Measurements from ENCODE around the gene HCN1. TPM values are rescaled to one million over a fixed set of nuclear protein-coding genes. Genes with fewer than 3 reads are reported as not detected.

The HCN1 gene
- total and polyA plus RNA-seq, 2 of the 8 experiments (the other 6 are each of a cell fraction or from before 2014, with no cell fraction given), result 1.1 to 6.7 TPM

DNA sequence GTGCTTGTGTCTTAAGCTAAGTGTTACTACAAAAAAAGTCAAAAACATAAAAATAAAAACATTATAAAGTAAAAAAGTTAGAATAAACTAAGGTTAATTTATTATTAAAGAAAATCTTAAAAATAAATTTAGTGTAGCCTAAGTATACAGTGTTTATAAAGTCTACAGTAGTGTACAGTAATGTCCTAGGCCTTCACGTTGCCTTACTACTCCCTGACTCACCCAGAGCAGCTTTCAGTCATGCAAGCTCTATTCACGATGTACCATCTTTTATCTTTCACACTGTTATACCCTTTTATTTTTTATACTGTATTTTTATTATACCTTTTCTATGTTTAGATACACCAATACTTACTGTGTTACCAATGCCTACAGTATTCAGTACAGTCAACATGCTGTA is 288.1 kb downstream of the HCN1 start:
- Histone ChIP-seq H2BK120ac (replicated peaks; ENCODE audit: low read depth, low read length) (no peak overlapping the region), H3K9ac (replicated peaks in 1 of 4; ENCODE audit: extremely low read depth in 1 of 4, low read depth in 3 of 4, low read length in 3 of 4) (no peak overlapping the region), H2AK5ac (ENCODE audit: low read depth, low read length) (no peak overlapping the region), H3K56ac (replicated peaks; ENCODE audit: insufficient read length, low read depth, low read length) (no peak overlapping the region), H3K14ac (ENCODE audit: insufficient read length) (no peak overlapping the region), H3K4me3 (ENCODE audit: extremely low read depth in 1 of 4, insufficient read depth in 2 of 4, low read depth in 3 of 4, low read length in 4 of 4) (no peak overlapping the region), H3K18ac (ENCODE audit: extremely low read depth, low read length) (no peak overlapping the region), H2BK20ac (ENCODE audit: low read length) (no peak overlapping the region), H3K4ac (replicated peaks; ENCODE audit: insufficient read length, low read depth, low read length) (no peak overlapping the region), H3K23ac (ENCODE audit: insufficient read length) (no peak overlapping the region), H3K36me3 (ENCODE audit: control insufficient read depth in 2 of 4, insufficient read depth in 4 of 4, low read length in 3 of 4) (no peaks in the 10 kb centered on the region), H4K20me1 (replicated peaks in 1 of 2; ENCODE audit: control insufficient read depth in 1 of 2, insufficient read depth in 2 of 2, low read length in 2 of 2) (no peaks in the 10 kb centered on the region), H3K4me1 (replicated peaks in 1 of 4; ENCODE audit: control insufficient read depth in 3 of 4, insufficient read depth in 4 of 4, low read length in 3 of 4) (no peaks in the 10 kb centered on the region; a peak in 1 of 7 replicates), H3K79me2 (ENCODE audit: control insufficient read depth in 1 of 2, insufficient read depth in 2 of 2, low read length in 2 of 2) (no peaks in the 10 kb centered on the region), H2BK12ac (ENCODE audit: low read depth, low read length) (no peak overlapping the region), H3K4me2 (ENCODE audit: insufficient read depth in 1 of 2, low read depth in 2 of 2, low read length in 2 of 2) (no peak overlapping the region), H2AFZ (ENCODE audit: low read length) (no peak overlapping the region), H3K27ac (ENCODE audit: low read depth, low read length) (no peak overlapping the region), H3K9me3 (ENCODE audit: insufficient read depth in 2 of 2, low read depth in 1 of 2, low read length in 1 of 2) (no peaks in the 10 kb centered on the region), H3K27me3 (replicated peaks in 1 of 4; ENCODE audit: control insufficient read depth in 3 of 4, extremely low read depth in 1 of 4, insufficient read depth in 3 of 4, low read length in 3 of 4) (no peaks in the 10 kb centered on the region), H4K5ac (ENCODE audit: insufficient read length, low read depth, low read length) (no peak overlapping the region), H4K8ac (ENCODE audit: extremely low read depth, insufficient read depth, low read length) (no peak overlapping the region), H3K23me2 (ENCODE audit: low read depth, low read length) (no peaks in the 10 kb centered on the region), H4K91ac (replicated peaks; ENCODE audit: insufficient read length, low read length) (no peak overlapping the region), H2BK5ac (ENCODE audit: low read depth, low read length) (no peak overlapping the region), H2BK15ac (ENCODE audit: low read length) (no peak overlapping the region), H3K79me1 (ENCODE audit: low read depth, low read length) (no peaks in the 10 kb centered on the region)
- FAIRE-seq (no peak), DNase-seq (ENCODE audit: low read depth in 1 of 2, low spot score in 2 of 2) (no peak)
- ChIA-PET CTCF (ENCODE audit: partially characterized antibody) (no interaction called here), POLR2A (ENCODE audit: partially characterized antibody) (no interaction called here)
- 89% methylated on average over 2 of the region's 2 CpGs; no CpG with 5 or more reads in 1 of the 2 experiments for WGBS, 2 experiments (ENCODE audit: extremely low coverage in 1 of 2, insufficient coverage in 1 of 2, insufficient read length in 1 of 2, insufficient replicate concordance in 2 of 2, low coverage in 1 of 2, low lambda C conversion rate in 2 of 2, missing lambda C conversion rate in 1 of 2)
- TF ChIP-seq RXRA (IDR thresholded peaks at IDR 0.05; ENCODE audit: insufficient read depth, low read depth, low read length), result no peak
- TF ChIP-seq BRCA1 (IDR thresholded peaks at IDR 0.05; ENCODE audit: low read depth, low read length), result no peak
- no peak for TF ChIP-seq CHD1 (IDR thresholded peaks at IDR 0.05; ENCODE audit: low read depth, low read length)
- TF ChIP-seq, protein P1, sequence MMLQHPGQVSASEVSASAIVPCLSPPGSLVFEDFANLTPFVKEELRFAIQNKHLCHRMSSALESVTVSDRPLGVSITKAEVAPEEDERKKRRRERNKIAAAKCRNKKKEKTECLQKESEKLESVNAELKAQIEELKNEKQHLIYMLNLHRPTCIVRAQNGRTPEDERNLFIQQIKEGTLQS (IDR thresholded peaks at IDR 0.05; ENCODE audit: insufficient read depth, low read depth, low read length), result no peak
- TF ChIP-seq, protein P2, sequence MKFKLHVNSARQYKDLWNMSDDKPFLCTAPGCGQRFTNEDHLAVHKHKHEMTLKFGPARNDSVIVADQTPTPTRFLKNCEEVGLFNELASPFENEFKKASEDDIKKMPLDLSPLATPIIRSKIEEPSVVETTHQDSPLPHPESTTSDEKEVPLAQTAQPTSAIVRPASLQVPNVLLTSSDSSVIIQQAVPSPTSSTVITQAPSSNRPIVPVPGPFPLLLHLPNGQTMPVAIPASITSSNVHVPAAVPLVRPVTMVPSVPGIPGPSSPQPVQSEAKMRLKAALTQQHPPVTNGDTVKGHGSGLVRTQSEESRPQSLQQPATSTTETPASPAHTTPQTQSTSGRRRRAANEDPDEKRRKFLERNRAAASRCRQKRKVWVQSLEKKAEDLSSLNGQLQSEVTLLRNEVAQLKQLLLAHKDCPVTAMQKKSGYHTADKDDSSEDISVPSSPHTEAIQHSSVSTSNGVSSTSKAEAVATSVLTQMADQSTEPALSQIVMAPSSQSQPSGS (IDR thresholded peaks at IDR 0.05; ENCODE audit: low read length), result no peak
- TF ChIP-seq JUND (IDR thresholded peaks at IDR 0.05; ENCODE audit: low read length), result no peak
- TF ChIP-seq CBX8 (IDR thresholded peaks at IDR 0.05; ENCODE audit: borderline replicate concordance, low read depth, low read length), result no peak

All from H1 (cell line).